IMR-90 (cell line): ENCODE results near the gene PIEZO2. TPM values are rescaled to one million over a fixed set of nuclear protein-coding genes. Genes with fewer than 3 reads are reported as not detected.
A peak's percentile ranks its signal among the peaks of the same experiment; 100 is the strongest.

Experiments
- ATAC-seq: fragments of 200-7000 bp; cut with Tn5 transposase; 2 replicates; pipeline ENCODE4 v1.9.1; 2020; ENCODE audit warnings: low read depth, mild to moderate bottlenecking, moderate library complexity
- BruUV-seq: library from RNA; stranded (reverse); fragments of 400-500 nt; replicated peaks from 2 replicates; lab custom pipeline; 2021; lab: Mats Ljungman, UMichigan
- CTCF ChIA-PET: fragments of 300-600 bp; formaldehyde crosslinking; extraction: SDS; loops from one replicate; lab custom pipeline; 2021; ENCODE audit warnings: antibody characterized with exemption; lab: Yijun Ruan, JAX
- POLR2A ChIA-PET: fragments of 300-600 bp; sonication (Branson Sonifier 250); formaldehyde crosslinking; loops from one replicate; lab custom pipeline; 2022; ENCODE audit warnings: antibody characterized with exemption; ENCODE audit not compliant: unreplicated experiment; lab: Charles Lee
- DNase-seq: peaks from one replicate; pipeline ENCODE4 v3.0.0; 2013
- H2AFZ ChIP-seq: replicated peaks from 2 replicates; pipeline ENCODE3; 2013; ENCODE audit warnings: low read length, mild to moderate bottlenecking; ENCODE audit not compliant: poor library complexity
- H2AK5ac ChIP-seq: 2 replicates; pipeline ENCODE4 v1.6.1; 2013; ENCODE audit warnings: low read depth, low read length, inconsistent platforms
- H2AK9ac ChIP-seq: replicated peaks from 2 replicates; pipeline ENCODE3; 2013; ENCODE audit warnings: mild to moderate bottlenecking, low read depth, low read length, moderate library complexity; ENCODE audit not compliant: poor library complexity
- H2BK120ac ChIP-seq: 2 replicates; pipeline ENCODE4 v1.6.1; 2013; ENCODE audit warnings: low read depth, low read length, inconsistent platforms
- H2BK15ac ChIP-seq: 3 replicates; pipeline ENCODE4 v1.6.1; 2013; ENCODE audit warnings: low read depth, low read length, inconsistent platforms
- H2BK20ac ChIP-seq: 2 replicates; pipeline ENCODE4 v1.6.1; 2013; ENCODE audit warnings: low read depth, mild to moderate bottlenecking, inconsistent platforms, low read length, moderate library complexity
- H2BK5ac ChIP-seq: 2 replicates; pipeline ENCODE4 v1.6.1; 2013; ENCODE audit warnings: mild to moderate bottlenecking, low read depth, low read length, inconsistent platforms; ENCODE audit not compliant: poor library complexity, severe bottlenecking
- H3K14ac ChIP-seq: replicated peaks from 2 replicates; pipeline ENCODE4 v1.6.1; 2013; ENCODE audit warnings: low read depth, low read length, inconsistent platforms
- H3K18ac ChIP-seq: 2 replicates; pipeline ENCODE4 v1.6.1; 2013; ENCODE audit warnings: low read depth, low read length, control low read depth
- H3K23ac ChIP-seq: 2 replicates; pipeline ENCODE4 v1.6.1; 2013; ENCODE audit warnings: low read depth, low read length, inconsistent platforms
- H3K27ac ChIP-seq: 2 replicates; pipeline ENCODE4 v1.5.1; 2013; ENCODE audit warnings: mild to moderate bottlenecking, control low read depth, low read length; ENCODE audit not compliant: insufficient read depth
- H3K27me3 ChIP-seq: 2 replicates; pipeline ENCODE4 v1.6.1; 2013; ENCODE audit warnings: low read length; ENCODE audit not compliant: control insufficient read depth, insufficient read depth
- H3K36me3 ChIP-seq: 2 replicates; pipeline ENCODE4 v1.6.1; 2013; ENCODE audit warnings: low read length, mixed read lengths; ENCODE audit not compliant: control insufficient read depth, insufficient read depth
- H3K4ac ChIP-seq: 2 replicates; pipeline ENCODE4 v1.6.1; 2013; ENCODE audit warnings: low read depth, low read length, inconsistent platforms
- H3K4me1 ChIP-seq: 2 replicates; pipeline ENCODE4 v1.6.1; 2013; ENCODE audit warnings: low read length, mixed read lengths; ENCODE audit not compliant: control insufficient read depth, insufficient read depth
- H3K4me2 ChIP-seq: 2 replicates; pipeline ENCODE4 v1.6.1; 2013; ENCODE audit warnings: low read depth, mild to moderate bottlenecking, control low read depth, low read length, moderate library complexity
- H3K4me3 ChIP-seq: 2 replicates; pipeline ENCODE4 v1.5.1; 2013; ENCODE audit warnings: low read depth, mild to moderate bottlenecking, control low read depth, low read length, moderate library complexity; ENCODE audit not compliant: insufficient read depth
- H3K56ac ChIP-seq: 2 replicates; pipeline ENCODE4 v1.6.1; 2013; ENCODE audit warnings: low read length, inconsistent platforms; ENCODE audit not compliant: insufficient read depth; ENCODE audit errors: extremely low read depth
- H3K79me1 ChIP-seq, 2 experiments: 2 replicates each; pipeline ENCODE4 v1.6.1; 2013; ENCODE audit warnings: low read length in 2 of 2, inconsistent platforms in 1 of 2, low read depth in 1 of 2
- H3K9ac ChIP-seq: 2 replicates; pipeline ENCODE4 v1.6.1; 2013; ENCODE audit warnings: low read depth, low read length, control low read depth
- H3K9me1 ChIP-seq: 2 replicates; pipeline ENCODE4 v1.6.1; 2013; ENCODE audit warnings: low read length, inconsistent platforms; ENCODE audit not compliant: insufficient read depth
- H3K9me3 ChIP-seq: 2 replicates; pipeline ENCODE4 v1.6.1; 2013; ENCODE audit warnings: low read length; ENCODE audit not compliant: control insufficient read depth, insufficient read depth
- H4K20me1 ChIP-seq: 2 replicates; pipeline ENCODE4 v1.6.1; 2013; ENCODE audit warnings: low read length, inconsistent platforms; ENCODE audit not compliant: insufficient read depth
- H4K5ac ChIP-seq: 2 replicates; pipeline ENCODE4 v1.6.1; 2013; ENCODE audit warnings: mild to moderate bottlenecking, low read depth, low read length, control low read depth
- H4K8ac ChIP-seq, 2 experiments: 2 replicates each; pipeline ENCODE4 v1.6.1; 2013; ENCODE audit warnings: low read depth in 2 of 2, low read length in 2 of 2, control low read depth in 1 of 2, inconsistent platforms in 1 of 2
- H4K91ac ChIP-seq: 2 replicates; pipeline ENCODE4 v1.6.1; 2013; ENCODE audit warnings: low read depth, low read length, inconsistent platforms; ENCODE audit not compliant: insufficient read depth
- CEBPB ChIP-seq: IDR thresholded peaks from 2 replicates; pipeline ENCODE4 v1.6.1; 2012; ENCODE audit warnings: low read depth, low read length, improper control_type of control experiment
- NFE2L2 ChIP-seq: fragments of 150-350 bp; IDR thresholded peaks from 2 replicates; pipeline ENCODE4 v1.6.1; 2016; ENCODE audit warnings: low read depth, mild to moderate bottlenecking, low read length
- RCOR1 ChIP-seq: IDR thresholded peaks from 2 replicates; pipeline ENCODE4 v1.6.1; 2012; ENCODE audit warnings: mild to moderate bottlenecking, low read length, improper control_type of control experiment; ENCODE audit not compliant: insufficient replicate concordance
- SMC3 ChIP-seq: fragments of 150-350 bp; IDR thresholded peaks from 2 replicates; pipeline ENCODE4 v1.6.1; 2016; ENCODE audit warnings: low read depth, mild to moderate bottlenecking, antibody characterized with exemption, low read length, moderate library complexity
- WGBS, 2 experiments: methylation state at CpG; one replicate each; pipeline versions ENCODE4 v1.1.5 to v1.1.7; 2013; ENCODE audit warnings: missing lambda C conversion rate in 2 of 2; ENCODE audit not compliant: insufficient read length in 1 of 2; ENCODE audit errors: extremely low coverage in 2 of 2; 5-methylcytosine and 5-hydroxymethylcytosine counted together
- dilution Hi-C: fragments of 300-500 bp; cut with HindIII; formaldehyde crosslinking; loops from one replicate; pipeline ENCODE4 v1.14.3; 2018; ENCODE audit warnings: low sequenced_read_pairs; ENCODE audit not compliant: unreplicated experiment
- in situ Hi-C: fragments of 300-500 bp; cut with MboI; formaldehyde crosslinking; loops from 3 replicates; pipeline ENCODE4 v1.14.3; 2019; ENCODE audit warnings: low sequenced_read_pairs, inconsistent platforms, mixed read lengths
- intact Hi-C: fragments of 100-400 bp; cut with micrococcal nuclease; formaldehyde crosslinking; loops from 2 replicates; pipeline ENCODE4 v1.10.0; 2022
- polyA plus RNA-seq, 3 experiments: library from polyadenylated mRNA; depleted of rRNA; stranded (reverse); fragments of >200 nt; gene quantifications; 2 replicates each; pipeline ENCODE4 v1.2.3, GENCODE V29; 2012; ENCODE audit warnings: low replicate concordance in 1 of 3
- total RNA-seq: library from RNA; depleted of rRNA; stranded (reverse); fragments of >200 nt; gene quantifications from 2 replicates; pipeline ENCODE4 v1.2.3, GENCODE V29; 2012

PIEZO2 gene
- total and polyA plus RNA-seq, 2 of the 4 experiments (the other 2 are of a cell fraction), result 2.4 to 4.1 TPM

GRCh38 chr18:10936176-10937053, 213.0 kb downstream of the PIEZO2 start:
- H3K14ac ChIP-seq, result peak overlapping the region; percentile 56
- in situ Hi-C loops (no loop called here), intact Hi-C loops (no loop called here), dilution Hi-C loops (no loop called here)
- no peaks in the 10 kb centered on the region for H4K20me1 ChIP-seq
- H3K9ac ChIP-seq, result peak overlapping the region; percentile 37; the same call in 1 of the 2 replicates
- H3K4me3 ChIP-seq, result no peak overlapping the region
- 0 out of 3 replicates have a peak overlapping the region, but pooled peaks have one; percentile 19 for H2BK15ac ChIP-seq
- H3K56ac ChIP-seq, result peak overlapping the region; percentile 26; the same call in 1 of the 2 replicates
- H2BK20ac ChIP-seq, result peak overlapping the region; percentile 86; the same call in 1 of the 2 replicates
- H3K36me3 ChIP-seq, result no peaks in the 10 kb centered on the region
- H3K27ac ChIP-seq, result peak overlapping the region; percentile 98; the same call in 1 of the 2 replicates
- peak overlapping the region; percentile 42 for H2AK5ac ChIP-seq
- no peak overlapping the region for H2AK9ac ChIP-seq
- peak overlapping the region in 1 of 2 experiments; percentile 52; a peak in 2 of 4 replicates for H4K8ac ChIP-seq
- H3K79me1 ChIP-seq, result no peaks in the 10 kb centered on the region
- H3K23ac ChIP-seq, result peak overlapping the region; percentile 48; the same call in 1 of the 2 replicates
- peak overlapping the region; percentile 78 for H3K4me2 ChIP-seq
- peak overlapping the region; percentile 25 for H2BK120ac ChIP-seq
- no peaks in the 10 kb centered on the region for H3K27me3 ChIP-seq
- H3K9me3 ChIP-seq, result no peaks in the 10 kb centered on the region
- peak; percentile 15 for DNase-seq
- no peaks in the 10 kb centered on the region; the same call in 1 of the 2 replicates for H3K9me1 ChIP-seq
- WGBS, 2 experiments, result no CpG with 5 or more reads among the region's 9 CpGs
- H2AFZ ChIP-seq, result no peak overlapping the region
- H3K4ac ChIP-seq, result peak overlapping the region; percentile 65
- peaks cover 11% of the 10 kb centered on the region for H3K4me1 ChIP-seq
- BruUV-seq, result no TSS peak
- H3K18ac ChIP-seq, result peak overlapping the region; percentile 93
- H4K5ac ChIP-seq, result peak overlapping the region; percentile 88; the same call in 1 of the 2 replicates
- H2BK5ac ChIP-seq, result peak overlapping the region; percentile 61
- ChIA-PET POLR2A (no interaction called here), CTCF (interaction anchor here (1.2 kb wide), 1 partner anchor 9 kb away, joined by 3 read pairs; no protein-coding TSS in a partner anchor)
- peak overlapping the region; percentile 62 for H4K91ac ChIP-seq
- TF ChIP-seq CEBPB, result peak; percentile 67
- TF ChIP-seq NFE2L2, result no peak
- no peak for TF ChIP-seq RCOR1
- no peak for TF ChIP-seq SMC3
- peak; percentile 69 for ATAC-seq
